GM18526 (cell line): Measurements from ENCODE around the gene ULK3.

ENCODE experiments used
- POLR2A ChIP-seq: IDR thresholded peaks from 3 replicates; pipeline ENCODE4 v1.6.1; 2011; ENCODE audit not compliant: insufficient read length; ENCODE audit errors: extremely low read depth

ULK3 gene

GRCh38 chr15:74801311-74801997, 41.5 kb downstream of the ULK3 start:
- TF ChIP-seq POLR2A: no peak

GRCh38 chr15:74800559-74801094, 42.3 kb downstream of the ULK3 start:
- no peak for TF ChIP-seq POLR2A

- no peak for TF ChIP-seq POLR2A
Measured at GRCh38 chr15:74799856-74800558, 42.9 kb downstream of the ULK3 start.

- TF ChIP-seq POLR2A: no peak
Measured at GRCh38 chr15:74799255-74799855, 43.6 kb downstream of the ULK3 start.

- TF ChIP-seq POLR2A: no peak
Measured at GRCh38 chr15:74798388-74799254, 44.3 kb downstream of the ULK3 start.

GRCh38 chr15:74795966-74796625, 46.9 kb downstream of the ULK3 start:
- no peak for TF ChIP-seq POLR2A

- TF ChIP-seq POLR2A: no peak
Measured at GRCh38 chr15:74794970-74795349, 48.0 kb downstream of the ULK3 start.

- no peak for TF ChIP-seq POLR2A
Measured at GRCh38 chr15:74794248-74794969, 48.5 kb downstream of the ULK3 start.

GRCh38 chr15:74793135-74794028, 49.6 kb downstream of the ULK3 start:
- TF ChIP-seq POLR2A: no peak

GRCh38 chr15:74792227-74793016, 50.5 kb downstream of the ULK3 start:
- TF ChIP-seq POLR2A: no peak

GRCh38 chr15:74791667-74792066, 51.3 kb downstream of the ULK3 start:
- no peak for TF ChIP-seq POLR2A

GRCh38 chr15:74791007-74791406, 51.9 kb downstream of the ULK3 start:
- no peak for TF ChIP-seq POLR2A
